Natural killer cell treated with Interleukin-12 subunit alpha and Interleukin-12 subunit beta and Interleukin-15 and Interleukin-18, amount 100 ng/mL, for 72 hours (primary cell): Measurements from ENCODE around the gene LRFN4. TPM values are rescaled to one million over a fixed set of nuclear protein-coding genes. Genes with fewer than 3 reads are reported as not detected.

Experiments
- ATAC-seq, 2 donors: fragments of 150-1000 bp; cut with Tn5 transposase in 1 of 2; sonication (Bioruptor Pico), chemical (Tn5 transposase) in 1 of 2; 2 replicates each; pipeline ENCODE4 v1.10.0; 2021
- DNase-seq: peaks from one replicate; pipeline ENCODE4 v3.0.0; 2022; ENCODE audit warnings: low spot score
- H3K27ac Mint-ChIP-seq, 2 donors: 1 replicate in 1 of 2; 2 replicates in 1 of 2; pipeline ENCODE4 v1.8.0; 2022; ENCODE audit warnings: mixed read lengths in 2 of 2, mild to moderate bottlenecking in 1 of 2, moderate library complexity in 1 of 2
- H3K27me3 Mint-ChIP-seq, 2 donors: 1 replicate in 1 of 2; 2 replicates in 1 of 2; pipeline ENCODE4 v1.8.0; 2022; ENCODE audit warnings: mixed read lengths in 2 of 2
- H3K36me3 Mint-ChIP-seq: one replicate; pipeline ENCODE4 v1.8.0; 2022; ENCODE audit warnings: mixed read lengths
- H3K4me1 Mint-ChIP-seq, 2 donors: 1 replicate in 1 of 2; 2 replicates in 1 of 2; pipeline ENCODE4 v1.8.0; 2022; ENCODE audit warnings: low read depth in 2 of 2, mixed read lengths in 2 of 2, mild to moderate bottlenecking in 1 of 2
- H3K4me3 Mint-ChIP-seq: one replicate; pipeline ENCODE4 v1.8.0; 2022; ENCODE audit warnings: mixed read lengths
- H3K9me3 Mint-ChIP-seq: 2 replicates; pipeline ENCODE4 v1.8.0; 2022; ENCODE audit warnings: mixed read lengths
- total RNA-seq, 2 donors: library from RNA; stranded (reverse); gene quantifications; one replicate each; pipeline ENCODE4 v1.2.3, GENCODE V29; 2022

The LRFN4 gene
- total RNA-seq, 2 donors from 2014 or later: 1.4 to 7.9 TPM

DNA sequence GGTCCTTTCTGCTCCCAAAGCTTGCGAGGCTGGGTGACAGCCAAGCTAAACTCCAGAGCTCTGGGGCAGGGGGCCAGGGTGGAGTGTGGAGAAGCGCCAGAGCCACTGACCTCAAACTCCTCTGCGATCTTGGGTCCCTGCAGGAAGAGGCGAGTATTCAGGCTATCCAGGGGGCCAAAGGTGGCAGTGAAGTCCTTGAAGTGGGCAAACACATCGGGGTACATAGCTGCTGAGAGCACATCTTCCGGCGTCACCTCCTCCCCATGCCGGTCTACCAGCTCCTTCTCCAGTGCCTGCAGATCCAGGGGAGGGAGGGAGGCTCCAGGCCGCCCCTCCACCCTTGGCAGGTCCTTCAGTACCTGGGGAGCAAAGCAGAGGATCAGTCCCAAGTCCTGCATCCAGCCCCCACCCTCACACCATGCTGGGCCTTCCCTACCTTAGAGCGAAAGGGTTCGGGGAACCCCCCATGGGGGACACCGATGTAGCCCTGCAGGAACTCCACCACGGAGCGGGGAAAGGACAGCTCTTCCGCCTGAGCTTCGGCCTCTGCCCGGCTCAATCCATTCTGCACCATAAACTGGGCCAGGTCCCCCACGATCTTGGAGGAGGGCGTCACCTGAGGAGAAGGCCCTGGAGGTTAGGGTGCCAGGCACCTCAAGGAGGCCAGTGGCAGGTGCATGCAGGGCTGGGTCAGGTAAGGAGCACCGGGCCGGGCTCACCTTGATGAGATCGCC lies 7.2 kb upstream of the LRFN4 start:
- peaks cover 8 to 14% of the 10 kb centered on the region in 2 donors for H3K4me1 Mint-ChIP-seq
- no peak for ATAC-seq
- no peaks in the 10 kb centered on the region for H3K27me3 Mint-ChIP-seq
- H3K9me3 Mint-ChIP-seq: no peaks in the 10 kb centered on the region
- H3K4me3 Mint-ChIP-seq: no peak overlapping the region
- no peak overlapping the region for H3K27ac Mint-ChIP-seq
- no peaks in the 10 kb centered on the region for H3K36me3 Mint-ChIP-seq
- DNase-seq: no peak

DNA sequence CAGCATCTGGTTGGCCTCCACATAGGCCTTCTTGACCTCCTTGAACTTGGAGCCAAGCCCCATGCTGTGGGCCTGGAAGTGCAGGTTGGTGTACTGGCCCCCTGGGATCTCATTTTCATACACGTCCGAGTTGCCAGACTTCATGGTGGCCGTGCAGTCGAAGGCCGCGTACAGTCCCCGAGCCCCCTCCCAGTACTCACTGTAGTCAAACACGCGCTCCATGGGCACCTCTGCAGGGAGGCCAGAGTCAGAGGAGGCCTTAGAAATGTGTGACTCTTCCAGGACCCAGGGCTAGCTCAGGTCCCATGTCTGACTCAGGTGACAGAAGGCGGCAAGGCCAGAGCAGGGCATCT lies 6.7 kb upstream of the LRFN4 start:
- Mint-ChIP-seq H3K4me3 (no peak overlapping the region), H3K27me3 (no peaks in the 10 kb centered on the region), H3K4me1 (peaks cover 8% of the 10 kb centered on the region in 2 donors), H3K36me3 (no peaks in the 10 kb centered on the region), H3K9me3 (no peaks in the 10 kb centered on the region), H3K27ac (no peak overlapping the region)
- DNase-seq: no peak
- ATAC-seq: no peak

DNA sequence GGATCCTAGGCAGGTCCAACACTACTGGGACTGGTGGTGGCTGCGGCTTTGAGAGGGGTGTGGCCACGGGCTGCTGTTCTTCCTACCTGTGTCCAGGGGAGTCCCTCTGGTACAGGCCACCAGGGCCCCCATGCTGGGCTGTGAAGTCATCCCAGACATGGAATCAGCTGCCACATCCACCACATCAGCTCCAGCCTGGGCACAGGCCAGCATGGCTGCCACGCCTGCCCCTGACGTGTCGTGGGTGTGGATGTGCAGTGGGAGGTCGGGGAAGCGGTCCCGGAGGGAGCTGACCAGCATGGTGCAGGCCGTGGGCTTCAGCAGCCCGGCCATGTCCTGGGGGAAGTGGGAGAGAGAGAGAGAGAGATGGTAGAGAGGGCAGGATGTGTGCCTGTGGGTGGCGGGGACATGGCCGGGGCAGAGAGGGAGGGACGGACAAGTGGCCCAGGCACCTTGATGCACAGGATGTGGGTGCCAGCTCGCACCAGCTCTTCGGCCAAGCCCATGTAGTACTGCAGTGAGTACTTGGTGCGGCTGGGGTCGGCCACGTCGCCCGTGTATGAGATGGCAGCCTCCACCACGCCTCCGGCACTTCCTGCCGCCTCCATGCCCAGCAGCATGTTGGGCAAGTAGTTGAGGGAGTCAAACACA lies 6.2 kb upstream of the LRFN4 start:
- H3K27ac Mint-ChIP-seq: no peak overlapping the region
- no peaks in the 10 kb centered on the region for H3K36me3 Mint-ChIP-seq
- no peaks in the 10 kb centered on the region for H3K9me3 Mint-ChIP-seq
- ATAC-seq (peak in 1 of 2 donors; percentile 3), DNase-seq (no peak)
- H3K4me3 Mint-ChIP-seq: no peak overlapping the region
- H3K4me1 Mint-ChIP-seq: peaks cover 8% of the 10 kb centered on the region in 2 donors
- no peaks in the 10 kb centered on the region for H3K27me3 Mint-ChIP-seq

DNA sequence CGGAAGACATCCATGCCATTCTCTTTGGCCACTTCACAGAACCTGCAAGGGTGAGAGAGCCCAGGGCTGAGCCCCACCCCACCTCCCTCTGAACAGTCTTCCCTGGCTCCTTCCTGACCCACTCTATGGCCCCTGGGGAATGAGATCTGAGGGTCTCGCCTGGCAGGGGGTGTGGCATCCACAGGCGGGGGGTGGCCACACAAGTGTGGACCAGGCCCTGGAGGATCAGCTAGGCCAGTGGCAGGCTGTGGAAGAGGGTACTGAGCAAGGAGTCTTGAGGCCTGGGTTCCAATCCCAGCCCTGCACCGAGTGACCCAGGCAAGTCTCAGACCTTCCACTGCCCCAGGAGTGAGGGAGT lies 5.6 kb upstream of the LRFN4 start:
- DNase-seq: no peak
- H3K27me3 Mint-ChIP-seq: no peaks in the 10 kb centered on the region
- no peak overlapping the region for H3K4me3 Mint-ChIP-seq
- no peak for ATAC-seq
- H3K9me3 Mint-ChIP-seq: no peaks in the 10 kb centered on the region
- H3K4me1 Mint-ChIP-seq: peaks cover 8 to 10% of the 10 kb centered on the region in 2 donors
- no peaks in the 10 kb centered on the region for H3K36me3 Mint-ChIP-seq
- H3K27ac Mint-ChIP-seq: no peak overlapping the region

DNA sequence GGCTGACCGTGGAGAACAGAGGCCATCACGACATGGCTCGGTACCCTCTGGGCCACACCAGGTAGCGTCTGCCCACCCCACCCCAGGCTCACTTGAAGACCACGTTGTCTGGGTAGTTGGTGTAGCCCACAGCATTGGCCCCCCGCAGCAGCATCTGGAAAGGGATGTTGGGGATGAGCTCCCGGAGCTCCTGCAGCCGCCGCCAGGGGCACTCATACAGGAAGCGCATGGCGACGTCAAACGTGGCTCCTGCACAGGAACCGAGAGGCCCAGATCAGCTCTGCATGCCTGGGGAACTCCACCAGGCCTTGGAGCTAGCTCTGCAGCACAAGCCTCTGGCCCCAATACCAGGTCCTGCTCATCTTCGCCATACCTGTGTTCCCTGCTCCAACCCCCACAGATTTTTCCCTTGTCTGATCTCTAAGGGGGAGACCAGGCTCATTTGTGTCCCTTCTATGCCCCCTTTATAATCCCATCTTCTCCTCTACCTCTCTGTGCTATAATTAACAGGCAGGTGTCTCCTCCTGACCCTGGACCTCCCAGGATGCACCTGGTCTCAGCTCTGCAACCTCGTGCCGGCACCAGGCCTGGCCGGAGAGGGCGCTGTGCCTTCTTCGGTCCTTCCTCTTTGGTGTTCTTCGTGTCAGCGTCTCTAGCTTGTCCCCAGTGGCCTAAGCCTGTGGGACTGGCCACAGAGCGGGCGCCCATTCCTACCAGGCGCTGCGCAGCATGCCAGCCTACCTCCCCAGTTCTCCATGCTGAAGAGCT lies 5.0 kb upstream of the LRFN4 start:
- DNase-seq (peak; percentile 58), ATAC-seq (no peak)
- no peaks in the 10 kb centered on the region for H3K9me3 Mint-ChIP-seq
- H3K4me1 Mint-ChIP-seq: peaks cover 8 to 10% of the 10 kb centered on the region in 2 donors
- no peak overlapping the region for H3K4me3 Mint-ChIP-seq
- no peaks in the 10 kb centered on the region for H3K36me3 Mint-ChIP-seq
- no peaks in the 10 kb centered on the region for H3K27me3 Mint-ChIP-seq
- no peak overlapping the region for H3K27ac Mint-ChIP-seq

DNA sequence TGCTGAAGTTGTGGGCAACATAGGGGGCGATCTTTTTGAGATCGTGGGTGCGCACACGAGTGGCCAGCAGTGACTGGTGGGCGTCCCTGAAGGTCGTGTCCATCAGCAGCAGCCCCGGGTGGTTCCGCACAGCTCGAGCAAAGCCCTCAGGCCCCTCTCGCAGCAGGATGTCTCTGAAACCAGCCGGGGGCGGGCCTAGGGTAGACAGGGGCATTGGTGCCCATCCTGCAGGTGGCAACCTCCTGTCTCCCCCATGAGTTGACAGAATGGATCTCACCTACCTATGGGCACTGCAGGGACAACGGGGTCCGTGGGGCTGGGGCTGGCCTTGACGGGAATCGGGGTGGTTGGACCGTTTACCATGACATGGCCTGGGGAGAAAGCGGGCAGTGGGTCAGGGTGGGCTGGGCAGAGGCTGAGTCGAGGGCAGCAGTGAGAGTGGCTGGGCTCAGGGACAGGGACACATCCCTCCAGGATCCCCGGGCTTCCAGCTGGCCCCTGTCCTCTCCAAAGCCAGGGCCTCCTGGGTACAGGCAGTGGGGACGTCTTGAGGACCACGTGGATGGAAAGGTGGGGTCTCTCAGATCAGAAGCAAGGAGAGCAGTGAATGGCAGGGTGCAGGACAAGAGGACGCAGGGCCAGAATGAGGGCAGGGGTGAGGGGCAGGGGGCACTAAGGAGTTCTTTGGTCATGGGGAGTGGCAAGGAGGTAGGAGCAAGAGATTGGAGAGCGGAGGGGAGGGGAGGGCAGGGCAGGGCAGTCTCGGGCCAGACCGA lies 4.2 kb upstream of the LRFN4 start:
- H3K9me3 Mint-ChIP-seq: no peaks in the 10 kb centered on the region
- H3K4me1 Mint-ChIP-seq: peaks cover 8 to 10% of the 10 kb centered on the region in 2 donors
- DNase-seq: peak; percentile 59
- no peaks in the 10 kb centered on the region for H3K27me3 Mint-ChIP-seq
- no peak overlapping the region for H3K4me3 Mint-ChIP-seq
- no peak overlapping the region for H3K27ac Mint-ChIP-seq
- H3K36me3 Mint-ChIP-seq: no peaks in the 10 kb centered on the region
- no peak for ATAC-seq

DNA sequence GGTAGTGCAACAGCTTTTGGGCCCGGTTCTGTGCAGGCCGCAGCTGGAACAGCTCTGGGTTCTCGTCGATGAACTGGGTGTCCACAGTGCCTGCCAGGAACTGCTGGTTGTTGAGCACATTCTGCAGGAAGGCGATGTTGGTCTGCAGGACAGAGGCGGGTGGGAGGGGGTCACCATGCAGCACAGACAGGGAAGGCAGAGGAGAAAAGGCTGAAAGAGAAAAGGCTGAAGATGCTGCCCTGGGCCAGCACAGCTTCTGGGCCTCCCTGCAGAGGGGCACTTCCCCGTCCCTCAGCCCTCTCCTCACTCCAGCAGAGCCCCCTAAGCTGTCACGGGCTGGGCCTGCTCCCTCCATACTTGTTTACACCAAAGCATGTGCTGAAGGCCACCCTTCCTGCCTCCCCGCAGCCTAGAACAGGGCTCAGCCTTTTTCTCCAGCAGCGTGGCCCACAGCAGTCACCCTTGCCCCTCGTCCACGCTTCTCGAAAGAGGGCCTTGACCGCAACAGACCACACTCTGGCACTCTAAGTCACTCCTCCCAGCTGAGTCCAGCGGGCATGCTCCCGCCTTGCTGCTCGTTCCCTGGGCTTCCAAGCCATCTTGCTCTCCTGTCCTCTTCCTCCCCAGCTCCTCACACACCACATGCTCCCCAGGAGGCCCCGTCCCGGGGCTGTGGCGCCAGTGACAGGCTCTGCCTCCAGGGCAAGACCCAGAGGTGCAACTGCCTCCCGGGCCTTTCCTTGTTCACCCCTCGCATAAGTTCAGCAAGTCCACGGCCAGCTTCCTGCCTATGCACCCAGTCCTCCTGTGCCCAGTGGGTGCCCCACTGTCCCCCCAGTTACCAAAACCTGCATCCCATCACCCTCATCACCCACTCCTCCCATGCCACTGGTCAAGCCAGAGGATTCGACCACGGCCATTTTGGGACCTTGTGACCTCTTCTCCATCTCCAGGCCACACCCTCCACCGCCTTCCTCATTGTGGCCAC lies 3.3 kb upstream of the LRFN4 start:
- peak; percentile 56 for DNase-seq
- H3K27ac Mint-ChIP-seq: peak overlapping the region in 1 of 2 donors; percentile 5

DNA sequence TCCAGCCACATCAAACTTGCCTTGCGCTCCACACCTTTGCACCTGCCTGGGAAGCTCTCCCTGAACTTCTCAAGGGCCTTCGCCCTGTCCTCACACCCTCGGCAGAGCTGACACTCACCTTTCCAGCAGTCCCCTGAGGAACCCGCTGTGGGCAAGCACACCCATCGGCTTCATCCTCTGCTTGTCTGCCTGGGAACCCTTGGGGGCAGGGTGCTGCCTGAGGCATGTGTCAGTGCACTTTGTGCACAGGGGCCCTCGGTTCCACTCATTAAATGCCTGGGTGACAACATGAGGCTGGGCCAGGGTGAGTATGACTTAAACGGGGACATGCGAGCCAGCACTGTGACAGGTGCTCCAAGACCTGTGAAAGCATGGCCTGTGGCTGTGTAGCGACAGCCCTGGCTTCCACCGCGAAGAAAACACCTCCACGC lies 2.6 kb upstream of the LRFN4 start:
- Mint-ChIP-seq H3K4me1 (peaks cover 8 to 10% of the 10 kb centered on the region in 2 donors), H3K9me3 (no peaks in the 10 kb centered on the region), H3K4me3 (no peak overlapping the region), H3K36me3 (no peaks in the 10 kb centered on the region), H3K27ac (peak overlapping the region in 1 of 2 donors; percentile 5), H3K27me3 (no peaks in the 10 kb centered on the region)
- ATAC-seq (no peak), DNase-seq (peak; percentile 41)

More for the DNA sequence above, 3.3 kb upstream of the LRFN4 start:
- H3K4me1 Mint-ChIP-seq: peaks cover 8 to 10% of the 10 kb centered on the region in 2 donors
- no peaks in the 10 kb centered on the region for H3K27me3 Mint-ChIP-seq
- no peak overlapping the region for H3K4me3 Mint-ChIP-seq
- no peaks in the 10 kb centered on the region for H3K36me3 Mint-ChIP-seq
- H3K9me3 Mint-ChIP-seq: no peaks in the 10 kb centered on the region
- no peak for ATAC-seq

DNA sequence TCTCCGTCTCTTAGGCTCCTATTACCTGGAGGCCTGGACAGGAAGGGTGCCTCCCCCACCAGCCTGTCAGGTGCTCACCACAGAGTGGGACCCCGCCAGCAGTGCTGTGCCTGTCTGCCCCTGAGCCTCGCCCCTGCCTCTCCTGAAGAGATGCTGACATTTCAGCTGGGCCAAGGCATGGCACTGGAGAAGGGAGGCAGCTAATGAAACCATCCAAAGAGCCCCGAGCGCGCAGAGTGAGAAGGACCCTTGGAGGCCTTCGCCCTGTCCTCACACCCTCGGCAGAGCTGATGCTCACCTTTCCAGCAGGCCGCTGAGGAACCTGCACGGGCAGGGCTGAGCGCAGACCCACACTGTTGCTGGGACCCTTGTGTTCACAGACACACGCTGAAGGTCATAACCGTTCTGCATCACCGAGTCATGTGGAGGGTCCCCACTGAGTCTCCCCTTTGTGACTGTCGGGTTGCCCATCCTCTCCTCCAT lies 2.1 kb upstream of the LRFN4 start:
- Mint-ChIP-seq H3K4me1 (peaks cover 8 to 10% of the 10 kb centered on the region in 2 donors), H3K27ac (no peak overlapping the region), H3K36me3 (no peaks in the 10 kb centered on the region), H3K27me3 (no peaks in the 10 kb centered on the region), H3K9me3 (no peaks in the 10 kb centered on the region), H3K4me3 (peak overlapping the region; percentile 73)
- ATAC-seq (no peak), DNase-seq (peak; percentile 47)

DNA sequence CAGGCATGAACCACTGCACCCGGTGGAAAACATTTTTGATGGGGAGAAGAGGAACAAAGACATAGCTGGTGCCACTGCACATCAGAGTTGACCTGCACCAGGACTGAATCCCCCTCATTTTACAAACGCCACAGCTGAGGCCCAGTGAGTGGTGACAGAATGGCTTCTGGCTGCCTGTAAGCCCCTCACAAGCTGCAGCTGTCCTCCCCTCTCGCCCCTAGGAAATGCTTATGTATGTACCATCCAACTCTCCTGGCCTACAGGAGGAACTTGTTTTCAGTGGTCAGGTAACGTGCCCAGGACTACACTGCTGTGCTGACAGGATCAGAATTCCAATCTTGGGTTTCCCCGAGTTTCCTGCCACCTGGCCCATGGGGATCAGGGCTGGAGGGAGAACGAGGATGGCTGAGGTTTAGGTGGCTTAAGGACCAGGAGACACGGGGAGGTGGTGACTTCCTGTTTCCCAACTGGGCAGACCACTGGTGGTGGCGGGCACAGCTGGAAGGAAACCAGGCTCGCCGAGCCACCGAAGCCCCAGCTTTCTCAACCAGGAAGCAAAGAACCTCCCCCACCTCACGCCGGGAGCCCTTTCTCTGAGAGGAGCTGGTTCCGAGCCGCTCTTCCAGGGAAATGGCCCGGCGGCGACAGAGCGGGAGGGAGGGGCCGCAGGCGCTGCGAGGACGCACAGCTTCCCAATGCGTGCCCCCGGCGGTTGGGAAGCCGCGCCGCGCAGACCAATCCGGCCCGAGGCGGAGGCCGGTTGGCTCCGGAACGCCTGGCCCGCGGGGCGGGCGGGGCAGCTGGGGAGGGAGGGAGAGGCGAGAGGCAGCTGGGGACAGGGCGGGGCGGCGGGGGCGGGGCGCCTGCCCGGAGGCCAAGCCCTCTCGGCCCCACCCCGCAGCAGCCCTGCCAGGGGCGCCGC lies 1.0 kb upstream of the LRFN4 start:
- peak; percentile 90 to 93 for ATAC-seq
- peak overlapping the region; percentile 73 for H3K4me3 Mint-ChIP-seq
- no peaks in the 10 kb centered on the region for H3K36me3 Mint-ChIP-seq
- peaks cover 4 to 7% of the 10 kb centered on the region in 2 donors for H3K4me1 Mint-ChIP-seq
- H3K27me3 Mint-ChIP-seq: no peaks in the 10 kb centered on the region
- H3K27ac Mint-ChIP-seq: peak overlapping the region in 1 of 2 donors; percentile 43
- no peaks in the 10 kb centered on the region for H3K9me3 Mint-ChIP-seq
- DNase-seq: peak; percentile 91

DNA sequence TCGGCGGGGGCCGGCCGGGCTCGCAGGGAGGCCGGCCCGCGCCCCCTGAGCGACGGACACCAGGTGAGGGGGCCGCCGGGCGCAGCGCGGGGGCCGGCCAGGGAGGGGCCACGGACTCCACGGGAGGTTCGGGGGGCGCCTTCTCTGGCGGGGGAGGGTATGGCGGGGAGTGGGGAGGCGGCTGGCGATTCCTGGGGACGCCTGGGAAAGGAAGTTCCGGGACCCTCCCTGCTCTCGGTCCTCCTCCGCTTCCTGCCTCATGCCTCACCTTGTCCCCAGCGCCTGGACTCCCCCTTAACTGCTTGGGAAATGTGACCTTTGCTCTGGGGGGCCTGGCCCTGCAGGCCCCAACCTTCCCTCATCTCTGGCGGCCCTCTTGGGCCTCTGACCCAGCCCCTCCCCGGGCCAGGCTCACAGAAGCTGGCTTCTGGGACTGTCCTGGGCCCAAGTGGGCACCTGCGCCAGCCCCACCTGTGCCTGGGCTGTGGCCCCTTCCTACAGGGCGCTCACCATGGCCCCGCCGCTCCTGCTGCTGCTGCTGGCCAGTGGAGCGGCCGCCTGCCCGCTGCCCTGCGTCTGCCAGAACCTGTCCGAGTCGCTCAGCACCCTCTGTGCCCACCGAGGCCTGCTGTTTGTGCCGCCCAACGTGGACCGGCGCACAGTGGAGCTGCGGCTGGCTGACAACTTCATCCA lies 516 bp downstream of the LRFN4 start:
- H3K4me1 Mint-ChIP-seq: peaks cover 0 to 3% of the 10 kb centered on the region in 2 donors
- no peak for DNase-seq
- H3K4me3 Mint-ChIP-seq: peak overlapping the region; percentile 75
- no peak for ATAC-seq
- no peak overlapping the region for H3K27ac Mint-ChIP-seq
- no peaks in the 10 kb centered on the region for H3K27me3 Mint-ChIP-seq
- H3K9me3 Mint-ChIP-seq: no peaks in the 10 kb centered on the region
- H3K36me3 Mint-ChIP-seq: no peaks in the 10 kb centered on the region
